Activated CD8-positive, alpha-beta memory T cell treated with anti-CD3 and anti-CD28 coated beads, Interleukin-2, amount 50 U/mL, for 24 hours (primary cell): ENCODE data around the gene M1AP.
"Not testable (repeated sequence)": the region's sequence is repeated elsewhere in the genome, so short reads cannot be mapped to it uniquely, and the experiment has no call there.

Experiments
- DNase-seq: peaks from one replicate; pipeline ENCODE4 v3.0.0-alpha.2; 2020; ENCODE audit errors: extremely low read depth

Gene M1AP

DNA sequence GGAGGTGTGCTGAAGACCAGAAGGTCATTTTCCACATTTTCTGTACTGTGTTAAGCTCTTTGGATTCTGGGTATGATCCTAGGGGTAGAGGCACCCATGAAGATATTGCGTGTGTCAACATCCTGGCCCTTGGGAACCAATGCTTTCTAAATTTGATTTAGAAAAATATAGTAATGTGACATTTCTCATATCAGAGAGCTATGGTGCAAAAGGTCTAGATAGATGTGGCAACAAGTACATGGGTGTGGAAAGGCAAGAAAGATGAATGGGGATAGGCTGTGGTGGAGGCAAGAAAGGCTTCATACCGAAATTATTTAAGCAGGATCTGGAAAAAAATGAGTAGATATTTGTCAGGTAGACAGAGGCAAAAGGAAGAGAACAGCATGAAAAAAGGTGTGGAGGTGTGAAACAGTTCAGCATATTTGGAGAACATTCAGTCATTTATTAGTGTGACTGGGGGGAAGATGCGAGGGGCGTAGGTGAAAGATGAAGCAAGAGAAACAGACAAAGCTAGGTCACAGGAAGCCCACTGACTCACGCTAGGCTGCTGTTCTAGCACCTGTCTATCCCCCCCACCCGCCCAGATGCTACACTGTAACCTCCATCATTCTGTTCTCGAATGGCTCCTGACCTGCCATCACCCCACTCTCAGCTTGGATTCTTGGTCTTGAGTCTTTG, 81.9 kb downstream of the M1AP start:
- DNase-seq, result no peak

DNA sequence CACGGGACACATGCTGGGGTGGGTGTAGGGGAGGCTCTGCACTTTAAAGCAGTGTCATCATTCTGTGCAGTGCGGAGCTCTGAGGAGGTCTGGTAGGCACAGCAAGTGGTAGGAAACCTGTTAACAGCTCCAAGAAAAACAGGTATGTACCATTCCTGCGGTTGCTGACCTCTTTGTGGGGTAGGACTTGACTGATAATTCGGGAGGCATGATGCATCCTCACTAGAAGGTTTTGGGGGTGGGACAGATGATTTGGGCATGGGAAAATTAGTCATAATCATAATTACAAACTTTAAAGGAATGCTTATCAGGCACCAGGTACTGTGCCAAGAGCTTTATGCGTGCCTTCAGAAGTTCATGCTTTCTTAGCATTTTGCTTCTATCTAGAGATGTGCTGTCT, 83.9 kb downstream of the M1AP start:
- no peak for DNase-seq

- DNase-seq, result no peak
Measured at GRCh38 chr2:74562126-74562775, 85.9 kb downstream of the M1AP start.

DNA sequence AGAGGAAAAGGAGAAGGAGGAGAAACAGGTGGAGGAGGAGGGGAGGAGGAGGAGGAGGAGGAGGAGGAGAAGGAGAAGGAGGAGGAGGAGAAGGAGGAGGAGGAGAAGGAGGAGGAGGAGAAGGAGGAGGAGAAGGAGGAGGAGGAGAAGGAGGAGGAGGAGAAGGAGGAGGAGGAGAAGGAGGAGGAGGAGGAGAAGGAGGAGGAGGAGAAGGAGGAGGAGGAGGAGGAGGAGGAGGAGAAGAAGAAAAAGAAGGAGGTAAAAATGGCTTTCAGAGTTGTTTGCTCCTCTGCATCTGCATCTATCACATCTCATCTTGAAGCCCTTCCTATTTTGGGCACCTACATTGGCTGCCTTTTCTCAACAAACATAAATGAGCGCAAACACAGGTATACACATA, 87.1 kb downstream of the M1AP start:
- not testable (repeated sequence) for DNase-seq

- DNase-seq, result no peak
Measured at GRCh38 chr2:74560591-74560990, 87.5 kb downstream of the M1AP start.

DNA sequence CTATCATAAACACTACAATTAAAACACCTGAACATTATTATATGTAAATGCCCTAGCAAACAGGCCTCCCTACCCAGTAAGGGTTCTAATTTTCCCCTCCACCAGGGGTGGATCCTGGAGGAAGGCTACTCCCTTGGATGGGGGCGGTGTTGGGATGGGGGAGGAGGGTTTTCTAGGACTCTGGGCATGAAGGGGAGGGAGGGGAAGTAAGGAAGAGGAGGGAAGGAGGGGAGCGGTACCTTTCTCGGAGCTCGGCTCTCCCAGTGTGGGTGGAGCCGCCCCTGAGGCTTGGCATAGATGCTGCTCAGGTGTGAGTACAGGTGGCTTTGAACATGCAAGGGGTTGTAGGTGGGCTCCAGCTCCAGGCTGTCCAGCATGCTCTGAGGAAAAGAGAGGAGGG, 88.2 kb downstream of the M1AP start:
- DNase-seq, result no peak

GRCh38 chr2:74558284-74559230, 89.6 kb downstream of the M1AP start:
- DNase-seq, result no peak

- DNase-seq, result no peak
Measured at GRCh38 chr2:74556831-74557370, 91.2 kb downstream of the M1AP start.

DNA sequence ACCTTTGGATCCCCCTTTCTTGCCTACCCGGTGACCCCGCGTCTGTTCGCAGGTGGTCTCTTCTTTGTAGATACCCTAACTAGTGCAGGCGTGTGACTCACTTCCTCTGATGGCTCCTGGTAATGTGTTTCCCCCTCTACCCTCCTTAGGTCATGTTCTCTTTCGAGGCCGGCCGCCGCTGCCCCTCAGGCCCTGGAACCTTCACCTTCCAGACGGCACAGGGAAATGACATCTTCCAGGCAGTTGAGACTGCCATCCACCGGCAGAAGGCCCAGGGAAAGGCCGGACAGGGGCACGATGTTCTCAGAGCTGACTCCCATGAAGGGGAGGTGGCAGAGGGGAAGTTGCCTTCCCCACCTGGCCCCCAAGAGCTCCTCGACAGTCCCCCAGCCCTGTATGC, 92.0 kb downstream of the M1AP start:
- DNase-seq, result no peak

GRCh38 chr2:74555610-74556103, 92.5 kb downstream of the M1AP start:
- no peak for DNase-seq

DNA sequence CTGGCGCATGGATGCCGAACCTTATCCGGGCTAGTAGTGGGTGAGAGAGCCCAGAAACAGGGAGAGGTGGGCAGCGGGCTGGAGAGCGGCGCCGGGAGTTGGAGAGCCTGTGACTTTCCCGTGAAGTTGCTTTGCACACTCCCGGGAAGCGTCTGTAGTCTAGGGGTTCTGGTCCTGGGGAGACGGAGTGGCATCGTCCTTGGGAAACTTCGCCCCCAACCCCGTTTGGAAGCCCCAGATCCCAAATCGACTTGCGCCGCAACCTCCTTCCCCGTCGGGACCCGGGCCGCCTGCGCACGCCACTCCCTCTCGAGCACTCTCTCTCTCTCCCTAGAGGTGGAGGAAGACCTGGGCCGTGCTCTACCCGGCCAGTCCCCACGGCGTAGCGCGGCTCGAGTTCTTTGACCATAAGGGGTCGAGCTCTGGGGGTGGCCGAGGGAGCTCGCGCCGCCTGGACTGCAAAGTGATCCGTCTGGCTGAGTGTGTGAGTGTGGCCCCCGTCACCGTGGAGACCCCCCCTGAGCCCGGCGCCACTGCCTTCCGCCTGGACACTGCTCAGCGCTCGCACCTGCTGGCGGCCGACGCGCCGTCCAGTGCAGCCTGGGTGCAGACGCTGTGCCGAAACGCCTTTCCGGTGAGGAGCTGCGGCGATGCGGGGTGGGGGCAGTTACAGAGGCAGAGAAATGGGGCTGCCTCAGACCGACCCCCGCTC, 93.2 kb downstream of the M1AP start:
- no peak for DNase-seq

DNA sequence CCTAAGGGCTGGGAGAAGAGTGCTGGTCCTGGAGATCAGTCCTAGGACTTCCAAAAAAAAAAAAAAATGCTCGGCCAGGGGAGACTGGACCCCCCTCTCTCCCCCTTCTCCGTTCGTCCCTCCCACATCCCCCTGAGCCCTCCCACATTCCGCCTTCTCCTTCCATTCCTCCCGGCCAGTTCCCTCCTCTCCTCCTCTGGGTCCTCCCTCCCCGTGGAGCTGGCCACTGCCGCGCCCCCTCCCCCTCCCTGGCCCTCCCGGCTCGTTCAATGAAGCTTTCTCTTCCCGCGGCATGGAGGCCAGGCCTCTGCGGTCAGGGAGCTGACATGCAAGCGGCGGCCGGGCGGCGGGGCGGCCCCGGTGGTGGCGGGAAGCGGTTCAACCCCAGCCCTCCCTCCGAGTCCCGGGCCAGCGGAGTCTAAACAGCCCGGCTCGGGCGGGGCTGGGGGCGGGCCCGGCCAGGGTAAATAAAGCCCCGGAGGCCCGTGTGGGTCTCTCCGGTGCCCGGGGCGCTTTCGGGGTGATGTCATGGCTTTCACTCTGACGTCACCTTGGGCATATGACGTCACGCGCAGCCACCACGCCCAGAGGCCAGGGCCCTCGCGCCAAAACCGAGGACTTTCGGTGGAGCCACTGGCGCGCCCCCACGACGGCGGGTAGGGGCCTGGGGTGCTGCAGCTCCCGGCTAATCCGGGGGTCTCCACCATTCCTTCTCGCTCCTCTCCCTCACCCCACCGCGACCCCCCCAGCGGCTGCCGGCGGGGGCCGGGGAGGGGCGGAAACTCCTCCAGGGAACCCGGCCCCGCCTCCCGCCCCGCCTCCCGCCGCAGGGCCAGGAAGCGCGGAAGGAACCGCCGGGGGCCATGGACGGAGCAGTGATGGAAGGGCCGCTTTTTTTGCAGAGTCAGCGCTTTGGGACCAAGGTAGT, 94.0 kb downstream of the M1AP start, which contains the start of the genes DOK1 and LOXL3:
Gene DOK1, plus strand, starts transcription at position 829 of the 928 bp plus-strand sequence. Its CDS starts 35 bp downstream, at position 864.
Gene LOXL3, minus strand, starts transcription at position 51 of the 928 bp plus-strand sequence. CDS start 1,308 bp downstream, outside the sequence.
- DNase-seq, result peak; percentile 59

GRCh38 chr2:74552914-74553811, 95.0 kb downstream of the M1AP start:
- no peak for DNase-seq

DNA sequence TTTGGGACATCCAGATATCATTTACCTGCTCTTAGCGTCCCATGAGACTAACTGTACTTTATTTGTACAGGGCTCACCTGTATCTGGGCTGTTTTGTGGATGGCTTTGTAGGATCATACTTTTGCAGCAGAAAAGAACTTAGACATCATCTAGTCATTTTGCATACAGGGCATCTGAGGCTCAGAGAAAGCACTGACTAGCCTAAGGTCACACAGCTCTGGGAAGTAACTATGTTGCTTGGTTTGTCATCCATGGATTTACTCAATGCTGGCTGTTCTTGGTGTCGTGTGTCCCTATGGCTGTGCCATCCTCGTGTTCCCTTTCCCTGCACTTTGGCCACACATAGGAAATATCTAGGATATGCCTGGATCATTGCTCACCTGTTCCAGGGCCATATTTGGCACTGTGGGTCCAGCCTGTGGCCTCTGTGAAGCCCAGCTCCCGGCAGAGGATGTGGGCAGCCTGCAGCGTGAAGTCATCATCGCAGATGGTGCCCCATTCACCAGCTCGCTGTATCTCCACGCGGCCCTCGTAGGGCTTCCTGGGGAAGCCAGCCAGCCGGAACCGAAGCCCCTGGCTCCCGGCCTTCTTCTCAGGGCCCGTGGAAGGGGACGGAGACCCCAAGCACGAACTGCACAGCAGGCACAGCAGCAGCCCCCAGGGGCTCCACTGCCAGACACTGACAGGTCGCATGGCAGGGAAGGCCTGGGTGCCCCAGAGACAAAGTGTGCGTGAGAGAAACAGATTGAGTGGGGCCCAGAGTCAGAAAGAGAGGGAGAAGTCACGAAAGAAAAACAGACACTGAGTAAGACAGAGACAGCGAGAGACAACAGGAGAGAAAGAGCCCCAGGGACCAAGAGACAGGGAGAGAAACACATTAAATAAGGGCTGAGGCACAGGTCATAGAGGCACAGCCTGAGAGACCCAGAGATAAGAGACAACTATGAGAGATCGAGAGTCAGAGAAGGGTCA, 95.9 kb downstream of the M1AP start:
- DNase-seq, result no peak

DNA sequence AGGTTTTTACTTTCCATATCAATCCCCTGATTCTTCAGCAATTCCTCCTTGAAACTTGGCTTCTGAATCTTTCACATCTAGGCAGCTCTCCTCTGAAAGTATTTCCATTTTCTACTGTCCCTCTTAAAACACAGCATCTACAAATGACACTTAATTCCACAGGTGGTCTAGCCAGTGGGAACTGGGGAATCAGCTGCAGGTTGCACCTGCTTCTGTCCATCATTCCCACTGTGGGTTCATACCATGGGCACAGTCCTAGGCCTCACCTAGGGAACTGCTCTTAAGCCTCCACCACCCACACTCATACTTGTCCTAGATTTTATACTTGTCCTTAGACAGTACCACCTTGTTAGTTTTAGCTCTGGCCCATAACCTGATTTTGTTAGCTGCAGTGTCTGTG, 96.6 kb downstream of the M1AP start:
- DNase-seq, result no peak

DNA sequence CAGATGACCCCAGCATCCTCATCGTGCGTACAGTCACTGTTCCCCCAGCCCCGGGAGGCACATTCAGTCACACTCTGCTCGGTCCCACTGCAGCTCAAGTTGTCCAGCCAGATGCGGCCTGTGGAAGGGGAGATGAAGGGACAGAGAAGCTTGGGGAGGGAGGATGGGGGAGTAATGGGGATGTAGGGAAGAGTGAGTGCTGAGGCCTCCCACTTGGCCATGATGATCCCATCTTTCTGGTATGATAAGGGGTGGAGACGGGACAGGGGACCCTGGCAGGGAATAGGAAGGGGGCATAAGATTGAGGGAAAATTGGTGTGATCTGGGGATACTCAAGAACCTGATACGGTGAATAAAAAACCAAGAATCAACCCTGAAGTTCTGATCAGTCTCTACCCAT, 97.9 kb downstream of the M1AP start:
- no peak for DNase-seq

GRCh38 chr2:74548900-74549826, 99.0 kb downstream of the M1AP start:
- no peak for DNase-seq
